Measurements from ENCODE around the gene CFAP99. TPM values are rescaled to one million over a fixed set of nuclear protein-coding genes. Genes with fewer than 3 reads are reported as not detected.

The CFAP99 gene
- total RNA-seq, 1 donor from 2014 or later: not detected

- Mint-ChIP-seq H3K4me1 (ENCODE audit: low read depth) (peaks cover 40% of the 10 kb centered on the region), H3K36me3 (ENCODE audit: low read depth) (peaks cover 5% of the 10 kb centered on the region), H3K27me3 (ENCODE audit: low read depth) (peaks cover 48% of the 10 kb centered on the region), H3K4me3 (ENCODE audit: low read depth) (peak within 1 kb of the TSS; percentile 88), H3K9me3 (no peaks in the 10 kb centered on the region), H3K27ac (peak within 1 kb of the TSS; percentile 15)
- intact Hi-C loops (cut with micrococcal nuclease): loop anchor here (1.0 to 10.0 kb wide), 7 partner anchors 51 to 877 kb away; partner anchors contain the start of genes GRK4, HAUS3, LETM1 and MXD4
- no peak for DNase-seq (ENCODE audit: low spot score)
Observed at GRCh38 chr4:2417765-2418649, 748 bp upstream of the CFAP99 start, which contains the start of gene ZFYVE28. TSS of gene ZFYVE28 (minus strand) at chr4:2418645. CDS start at chr4:2418323, 322 bp downstream.

GRCh38 chr4:2419814-2420213, 1.1 kb downstream of the CFAP99 start:
- Mint-ChIP-seq H3K27ac (no peak overlapping the region), H3K9me3 (no peaks in the 10 kb centered on the region), H3K36me3 (ENCODE audit: low read depth) (peaks cover 5% of the 10 kb centered on the region), H3K4me3 (ENCODE audit: low read depth) (peak overlapping the region; percentile 60), H3K27me3 (ENCODE audit: low read depth) (peaks cover 48% of the 10 kb centered on the region), H3K4me1 (ENCODE audit: low read depth) (peaks cover 23% of the 10 kb centered on the region)
- intact Hi-C loops (cut with micrococcal nuclease): loop anchor here (2.0 to 10.0 kb wide), 2 partner anchors 563 to 875 kb away; partner anchors contain the start of genes LETM1 and RGS12
- DNase-seq (ENCODE audit: low spot score): no peak

GRCh38 chr4:2421928-2422327, 3.2 kb downstream of the CFAP99 start:
- Mint-ChIP-seq H3K9me3 (no peaks in the 10 kb centered on the region), H3K36me3 (ENCODE audit: low read depth) (no peaks in the 10 kb centered on the region), H3K4me1 (ENCODE audit: low read depth) (peaks cover 14% of the 10 kb centered on the region), H3K27ac (no peak overlapping the region), H3K4me3 (ENCODE audit: low read depth) (no peak overlapping the region), H3K27me3 (ENCODE audit: low read depth) (peaks cover 40% of the 10 kb centered on the region)
- intact Hi-C loops (cut with micrococcal nuclease): no loop called here
- DNase-seq (ENCODE audit: low spot score): no peak

- H3K4me3 Mint-ChIP-seq (ENCODE audit: low read depth): no peak overlapping the region
- no peaks in the 10 kb centered on the region for H3K36me3 Mint-ChIP-seq (ENCODE audit: low read depth)
- peaks cover 34% of the 10 kb centered on the region for H3K27me3 Mint-ChIP-seq (ENCODE audit: low read depth)
- H3K4me1 Mint-ChIP-seq (ENCODE audit: low read depth): peaks cover 14% of the 10 kb centered on the region
- no peaks in the 10 kb centered on the region for H3K9me3 Mint-ChIP-seq
- DNase-seq (ENCODE audit: low spot score): no peak
- intact Hi-C loops (cut with micrococcal nuclease): no loop called here
- H3K27ac Mint-ChIP-seq: no peak overlapping the region
Observed at GRCh38 chr4:2423066-2423465, 4.3 kb downstream of the CFAP99 start.

GRCh38 chr4:2423695-2424094, 4.9 kb downstream of the CFAP99 start:
- H3K9me3 Mint-ChIP-seq: no peaks in the 10 kb centered on the region
- H3K27ac Mint-ChIP-seq: no peak overlapping the region
- DNase-seq (ENCODE audit: low spot score): no peak
- H3K36me3 Mint-ChIP-seq (ENCODE audit: low read depth): no peaks in the 10 kb centered on the region
- H3K4me3 Mint-ChIP-seq (ENCODE audit: low read depth): no peak overlapping the region
- intact Hi-C loops (cut with micrococcal nuclease): no loop called here
- peaks cover 14% of the 10 kb centered on the region for H3K4me1 Mint-ChIP-seq (ENCODE audit: low read depth)
- H3K27me3 Mint-ChIP-seq (ENCODE audit: low read depth): peaks cover 34% of the 10 kb centered on the region

- H3K36me3 Mint-ChIP-seq (ENCODE audit: low read depth): no peaks in the 10 kb centered on the region
- H3K9me3 Mint-ChIP-seq: no peaks in the 10 kb centered on the region
- H3K27me3 Mint-ChIP-seq (ENCODE audit: low read depth): peaks cover 28% of the 10 kb centered on the region
- H3K4me1 Mint-ChIP-seq (ENCODE audit: low read depth): peaks cover 8% of the 10 kb centered on the region
- intact Hi-C loops (cut with micrococcal nuclease): no loop called here
- no peak overlapping the region for H3K4me3 Mint-ChIP-seq (ENCODE audit: low read depth)
- no peak overlapping the region for H3K27ac Mint-ChIP-seq
- DNase-seq (ENCODE audit: low spot score): no peak
Observed at GRCh38 chr4:2424581-2424980, 5.8 kb downstream of the CFAP99 start.

GRCh38 chr4:2425386-2426068, 6.8 kb downstream of the CFAP99 start:
- Mint-ChIP-seq H3K4me1 (ENCODE audit: low read depth) (no peaks in the 10 kb centered on the region), H3K27me3 (ENCODE audit: low read depth) (peaks cover 18% of the 10 kb centered on the region), H3K9me3 (no peaks in the 10 kb centered on the region), H3K27ac (no peak overlapping the region), H3K4me3 (ENCODE audit: low read depth) (no peak overlapping the region), H3K36me3 (ENCODE audit: low read depth) (no peaks in the 10 kb centered on the region)
- intact Hi-C loops (cut with micrococcal nuclease): no loop called here
- no peak for DNase-seq (ENCODE audit: low spot score)

GRCh38 chr4:2426069-2426397, 7.3 kb downstream of the CFAP99 start:
- no peak overlapping the region for H3K4me3 Mint-ChIP-seq (ENCODE audit: low read depth)
- no peak overlapping the region for H3K27ac Mint-ChIP-seq
- DNase-seq (ENCODE audit: low spot score): no peak
- no peaks in the 10 kb centered on the region for H3K36me3 Mint-ChIP-seq (ENCODE audit: low read depth)
- intact Hi-C loops (cut with micrococcal nuclease): no loop called here
- no peaks in the 10 kb centered on the region for H3K9me3 Mint-ChIP-seq
- H3K4me1 Mint-ChIP-seq (ENCODE audit: low read depth): no peaks in the 10 kb centered on the region
- H3K27me3 Mint-ChIP-seq (ENCODE audit: low read depth): peaks cover 13% of the 10 kb centered on the region

GRCh38 chr4:2426711-2427275, 8.0 kb downstream of the CFAP99 start:
- intact Hi-C loops (cut with micrococcal nuclease): no loop called here
- H3K4me1 Mint-ChIP-seq (ENCODE audit: low read depth): no peaks in the 10 kb centered on the region
- DNase-seq (ENCODE audit: low spot score): no peak
- peaks cover 10% of the 10 kb centered on the region for H3K27me3 Mint-ChIP-seq (ENCODE audit: low read depth)
- H3K4me3 Mint-ChIP-seq (ENCODE audit: low read depth): no peak overlapping the region
- no peaks in the 10 kb centered on the region for H3K36me3 Mint-ChIP-seq (ENCODE audit: low read depth)
- H3K27ac Mint-ChIP-seq: no peak overlapping the region
- H3K9me3 Mint-ChIP-seq: no peaks in the 10 kb centered on the region

GRCh38 chr4:2427383-2428334, 8.9 kb downstream of the CFAP99 start:
- Mint-ChIP-seq H3K4me1 (ENCODE audit: low read depth) (no peaks in the 10 kb centered on the region), H3K9me3 (no peaks in the 10 kb centered on the region), H3K27me3 (ENCODE audit: low read depth) (peaks cover 3% of the 10 kb centered on the region), H3K27ac (no peak overlapping the region), H3K36me3 (ENCODE audit: low read depth) (no peaks in the 10 kb centered on the region), H3K4me3 (ENCODE audit: low read depth) (no peak overlapping the region)
- DNase-seq (ENCODE audit: low spot score): no peak
- intact Hi-C loops (cut with micrococcal nuclease): no loop called here

- DNase-seq (ENCODE audit: low spot score): no peak
- Mint-ChIP-seq H3K36me3 (ENCODE audit: low read depth) (no peaks in the 10 kb centered on the region), H3K27ac (no peak overlapping the region), H3K4me3 (ENCODE audit: low read depth) (no peak overlapping the region), H3K9me3 (no peaks in the 10 kb centered on the region), H3K4me1 (ENCODE audit: low read depth) (no peaks in the 10 kb centered on the region), H3K27me3 (ENCODE audit: low read depth) (peaks cover 3% of the 10 kb centered on the region)
- intact Hi-C loops (cut with micrococcal nuclease): no loop called here
Observed at GRCh38 chr4:2428496-2429213, 9.9 kb downstream of the CFAP99 start.

Measured in activated T-helper 2 cell treated with anti-CD3 and anti-CD28 coated beads, Interferon-gamma antibody, Interleukin-2, Interleukin-4, amounts not matched to agents 10 μg/mL and 5 μg/mL and 100 μg/mL, durations not matched to agents 14 hours and 24 hours and 36 hours (primary cell).